Chondrocyte (in vitro differentiated cells): Measurements from ENCODE around the gene ENTPD1. TPM values are rescaled to one million over a fixed set of nuclear protein-coding genes. Genes with fewer than 3 reads are reported as not detected.

Source experiments
- DNase-seq: peaks from one replicate; pipeline ENCODE4 v3.0.0; 2021; ENCODE audit warnings: mixed read lengths, low spot score
- H3K27ac Mint-ChIP-seq: one replicate; pipeline ENCODE4 v1.8.0; 2021; ENCODE audit warnings: mild to moderate bottlenecking, moderate library complexity, mixed read lengths; ENCODE audit not compliant: unreplicated experiment
- H3K27me3 Mint-ChIP-seq: 2 replicates; pipeline ENCODE4 v1.8.0; 2021; ENCODE audit warnings: low read depth, mixed read lengths
- H3K36me3 Mint-ChIP-seq: 2 replicates; pipeline ENCODE4 v1.8.0; 2021; ENCODE audit warnings: low read depth, mixed read lengths
- H3K4me1 Mint-ChIP-seq: 2 replicates; pipeline ENCODE4 v1.8.0; 2021; ENCODE audit warnings: low read depth, mild to moderate bottlenecking, mixed read lengths
- H3K4me3 Mint-ChIP-seq: one replicate; pipeline ENCODE4 v1.8.0; 2021; ENCODE audit warnings: mild to moderate bottlenecking, moderate library complexity, mixed read lengths; ENCODE audit not compliant: unreplicated experiment
- H3K9me3 Mint-ChIP-seq: 2 replicates; pipeline ENCODE4 v1.8.0; 2021; ENCODE audit warnings: low read depth, mixed read lengths
- CTCF ChIP-seq: fragments of 200-600 bp; sonication (generic); IDR thresholded peaks from 2 replicates; pipeline ENCODE4 v1.5.0; 2021; ENCODE audit warnings: antibody characterized with exemption, mild to moderate bottlenecking, moderate library complexity
- total RNA-seq: library from RNA; stranded (reverse); gene quantifications from 3 replicates; pipeline ENCODE4 v1.2.1, GENCODE V29; 2021

Gene ENTPD1
- total RNA-seq, 1 donor from 2014 or later: 5.2 TPM

GRCh38 chr10:95848841-95849240, 92.9 kb downstream of the ENTPD1 start:
- no peak overlapping the region for H3K4me3 Mint-ChIP-seq
- no peak for TF ChIP-seq CTCF
- DNase-seq: no peak
- H3K9me3 Mint-ChIP-seq: no peaks in the 10 kb centered on the region
- H3K36me3 Mint-ChIP-seq: no peaks in the 10 kb centered on the region
- H3K27me3 Mint-ChIP-seq: peaks cover 2% of the 10 kb centered on the region
- no peak overlapping the region for H3K27ac Mint-ChIP-seq
- no peaks in the 10 kb centered on the region for H3K4me1 Mint-ChIP-seq

- TF ChIP-seq CTCF: no peak
- no peak for DNase-seq
- Mint-ChIP-seq H3K27me3 (no peaks in the 10 kb centered on the region), H3K4me3 (no peak overlapping the region), H3K4me1 (no peaks in the 10 kb centered on the region), H3K9me3 (peaks cover 2% of the 10 kb centered on the region), H3K27ac (no peak overlapping the region), H3K36me3 (no peaks in the 10 kb centered on the region)
Observed at GRCh38 chr10:95850791-95851190, 94.8 kb downstream of the ENTPD1 start.

- no peak overlapping the region for H3K4me3 Mint-ChIP-seq
- DNase-seq: no peak
- H3K27ac Mint-ChIP-seq: no peak overlapping the region
- H3K9me3 Mint-ChIP-seq: peaks cover 8% of the 10 kb centered on the region
- peaks cover 1% of the 10 kb centered on the region for H3K36me3 Mint-ChIP-seq
- H3K27me3 Mint-ChIP-seq: no peaks in the 10 kb centered on the region
- H3K4me1 Mint-ChIP-seq: peaks cover 6% of the 10 kb centered on the region
- no peak for TF ChIP-seq CTCF
Observed at GRCh38 chr10:95860166-95860940, 104.4 kb downstream of the ENTPD1 start.

- TF ChIP-seq CTCF: no peak
- Mint-ChIP-seq H3K4me3 (no peak overlapping the region), H3K9me3 (no peaks in the 10 kb centered on the region), H3K4me1 (peaks cover 7% of the 10 kb centered on the region), H3K36me3 (peaks cover 1% of the 10 kb centered on the region), H3K27me3 (no peaks in the 10 kb centered on the region), H3K27ac (no peak overlapping the region)
- no peak for DNase-seq
Observed at GRCh38 chr10:95861386-95861785, 105.4 kb downstream of the ENTPD1 start.

GRCh38 chr10:95864906-95865813, 109.2 kb downstream of the ENTPD1 start:
- TF ChIP-seq CTCF: peak; percentile 82
- H3K9me3 Mint-ChIP-seq: no peaks in the 10 kb centered on the region
- H3K4me1 Mint-ChIP-seq: peaks cover 7% of the 10 kb centered on the region
- no peak for DNase-seq
- H3K4me3 Mint-ChIP-seq: no peak overlapping the region
- peak overlapping the region; percentile 74 for H3K27ac Mint-ChIP-seq
- no peaks in the 10 kb centered on the region for H3K36me3 Mint-ChIP-seq
- no peaks in the 10 kb centered on the region for H3K27me3 Mint-ChIP-seq
